Measurements from ENCODE around the gene NT5C2. TPM values are rescaled to one million over a fixed set of nuclear protein-coding genes. Genes with fewer than 3 reads are reported as not detected.

The NT5C2 gene
- total and polyA plus RNA-seq, 2 experiments from 2014 or later = 52.6 to 69.0 TPM

DNA sequence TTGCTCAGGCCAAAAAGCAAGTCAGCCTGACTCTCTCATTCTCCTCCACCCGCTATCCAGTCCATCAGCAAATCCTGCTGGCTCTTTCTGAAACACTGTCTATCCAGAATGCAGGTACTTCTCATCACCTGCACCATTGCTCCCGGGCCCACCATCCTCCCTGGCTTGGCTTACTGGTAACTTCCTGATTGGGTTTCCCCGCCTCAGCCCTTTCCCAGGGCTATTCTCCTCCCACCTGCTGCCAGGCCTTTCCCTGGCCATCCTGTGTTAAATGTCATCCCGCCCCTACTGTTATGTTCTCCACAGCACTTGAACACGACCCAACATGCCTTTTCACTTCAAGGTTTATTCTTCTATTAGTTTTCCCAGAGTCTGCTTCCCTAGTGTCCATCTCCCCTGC lies 150.9 kb downstream of the NT5C2 start:
- TF ChIP-seq EZH2phosphoT487 (IDR thresholded peaks at IDR 0.05; ENCODE audit: insufficient read depth, low read depth) = no peak
- no peak for TF ChIP-seq EZH2 (IDR thresholded peaks at IDR 0.05; ENCODE audit: insufficient read depth, poor library complexity, severe bottlenecking)
- no peaks in the 10 kb centered on the region for H4K20me1 ChIP-seq (ENCODE audit: insufficient read depth)
- H3K79me2 ChIP-seq (ENCODE audit: insufficient read depth) = no peaks in the 10 kb centered on the region
- peaks cover 20% of the 10 kb centered on the region for H3K4me1 ChIP-seq (ENCODE audit: insufficient read depth)
- H3K9me2 ChIP-seq (ENCODE audit: insufficient read depth) = no peaks in the 10 kb centered on the region
- no peaks in the 10 kb centered on the region for H3K36me3 ChIP-seq (ENCODE audit: low read depth)
- no peak overlapping the region for H3K27ac ChIP-seq
- WGBS, 2 experiments (ENCODE audit: low coverage in 1 of 2, low lambda C conversion rate in 2 of 2, missing lambda C conversion rate in 2 of 2) = 76 to 83% methylated on average over 5 of the region's 5 CpGs
- H3K9me3 ChIP-seq (ENCODE audit: low read depth) = no peaks in the 10 kb centered on the region
- H2AFZ ChIP-seq = no peak overlapping the region
- no peak overlapping the region for H3K9ac ChIP-seq
- in situ Hi-C loops (cut with MboI) = no loop called here
- H3K27me3 ChIP-seq (replicated peaks; ENCODE audit: insufficient read depth) = no peaks in the 10 kb centered on the region
- no peak overlapping the region for H3K4me2 ChIP-seq (ENCODE audit: unreplicated experiment)
- DNase-seq = no peak
- H3F3A ChIP-seq (ENCODE audit: insufficient read depth) = peaks cover 21% of the 10 kb centered on the region
- no peak overlapping the region for H3K4me3 ChIP-seq

DNA sequence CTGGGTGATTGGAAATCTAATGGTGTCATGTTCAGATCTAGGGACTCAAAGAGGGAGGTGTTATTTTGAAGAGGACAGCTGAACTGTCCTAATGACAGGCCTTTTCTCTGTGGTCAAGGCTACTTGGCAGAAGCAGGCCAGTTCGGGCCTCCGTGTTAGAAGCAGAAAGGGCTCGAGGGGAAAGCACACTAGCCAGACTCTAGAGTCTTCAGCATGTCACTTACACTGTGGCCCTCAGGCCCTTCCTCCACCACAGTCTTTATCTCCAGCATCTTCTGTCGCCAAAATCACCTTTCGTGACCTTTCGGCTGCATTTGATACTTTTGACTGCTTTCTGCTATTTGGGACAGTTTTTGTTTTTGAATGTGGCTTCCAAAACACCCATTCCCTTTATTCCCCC lies 151.7 kb downstream of the NT5C2 start:
- H3K79me2 ChIP-seq (ENCODE audit: insufficient read depth) = no peaks in the 10 kb centered on the region
- TF ChIP-seq EZH2phosphoT487 (IDR thresholded peaks at IDR 0.05; ENCODE audit: insufficient read depth, low read depth) (no peak), EZH2 (IDR thresholded peaks at IDR 0.05; ENCODE audit: insufficient read depth, poor library complexity, severe bottlenecking) (no peak)
- H4K20me1 ChIP-seq (ENCODE audit: insufficient read depth) = no peaks in the 10 kb centered on the region
- H3K9me2 ChIP-seq (ENCODE audit: insufficient read depth) = no peaks in the 10 kb centered on the region
- H3K4me2 ChIP-seq (ENCODE audit: unreplicated experiment) = no peak overlapping the region
- in situ Hi-C loops (cut with MboI) = no loop called here
- H3K4me1 ChIP-seq (ENCODE audit: insufficient read depth) = peaks cover 20% of the 10 kb centered on the region
- H3K9ac ChIP-seq = no peak overlapping the region
- DNase-seq = no peak
- no peak overlapping the region for H3K27ac ChIP-seq
- peaks cover 21% of the 10 kb centered on the region for H3F3A ChIP-seq (ENCODE audit: insufficient read depth)
- no peaks in the 10 kb centered on the region for H3K36me3 ChIP-seq (ENCODE audit: low read depth)
- no peak overlapping the region for H2AFZ ChIP-seq
- H3K27me3 ChIP-seq (replicated peaks; ENCODE audit: insufficient read depth) = no peaks in the 10 kb centered on the region
- no peaks in the 10 kb centered on the region for H3K9me3 ChIP-seq (ENCODE audit: low read depth)
- no peak overlapping the region for H3K4me3 ChIP-seq
- 75 to 83% methylated on average over 6 of the region's 6 CpGs for WGBS, 2 experiments (ENCODE audit: low coverage in 1 of 2, low lambda C conversion rate in 2 of 2, missing lambda C conversion rate in 2 of 2)

DNA sequence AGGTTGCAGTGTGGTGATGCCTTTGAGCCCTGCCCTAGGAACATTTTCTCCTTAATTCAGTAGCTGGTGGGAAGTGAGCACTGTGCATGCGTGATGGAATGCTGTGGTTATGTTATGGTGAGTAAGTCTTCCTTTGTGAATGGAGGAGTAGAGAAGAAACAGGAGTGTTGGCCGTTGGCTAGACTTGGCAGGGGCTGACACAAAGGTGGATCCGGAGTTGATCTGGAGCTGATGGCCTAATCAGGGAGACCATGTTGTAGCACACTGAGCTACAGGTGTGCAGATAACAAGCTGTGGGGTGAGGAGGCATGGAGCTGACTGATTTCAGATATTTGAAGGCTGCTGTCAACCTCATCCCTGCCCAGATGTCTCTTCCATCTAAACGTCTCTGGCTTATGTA lies 152.7 kb downstream of the NT5C2 start:
- Histone ChIP-seq H4K20me1 (ENCODE audit: insufficient read depth) (no peaks in the 10 kb centered on the region), H3K36me3 (ENCODE audit: low read depth) (no peaks in the 10 kb centered on the region), H3K4me1 (ENCODE audit: insufficient read depth) (peaks cover 15% of the 10 kb centered on the region), H2AFZ (peak overlapping the region; percentile 3; the same call in 1 of the 2 replicates), H3F3A (ENCODE audit: insufficient read depth) (peaks cover 16% of the 10 kb centered on the region), H3K9me2 (ENCODE audit: insufficient read depth) (no peaks in the 10 kb centered on the region), H3K27ac (no peak overlapping the region), H3K9me3 (ENCODE audit: low read depth) (no peaks in the 10 kb centered on the region), H3K79me2 (ENCODE audit: insufficient read depth) (no peaks in the 10 kb centered on the region), H3K27me3 (replicated peaks; ENCODE audit: insufficient read depth) (no peaks in the 10 kb centered on the region), H3K4me2 (ENCODE audit: unreplicated experiment) (peak overlapping the region; percentile 1), H3K4me3 (no peak overlapping the region), H3K9ac (no peak overlapping the region)
- TF ChIP-seq EZH2 (IDR thresholded peaks at IDR 0.05; ENCODE audit: insufficient read depth, poor library complexity, severe bottlenecking) (no peak), EZH2phosphoT487 (IDR thresholded peaks at IDR 0.05; ENCODE audit: insufficient read depth, low read depth) (no peak)
- in situ Hi-C loops (cut with MboI) = no loop called here
- peak; percentile 80 for DNase-seq
- 45 to 67% methylated on average over 4 of the region's 4 CpGs for WGBS, 2 experiments (ENCODE audit: low coverage in 1 of 2, low lambda C conversion rate in 2 of 2, missing lambda C conversion rate in 2 of 2)

DNA sequence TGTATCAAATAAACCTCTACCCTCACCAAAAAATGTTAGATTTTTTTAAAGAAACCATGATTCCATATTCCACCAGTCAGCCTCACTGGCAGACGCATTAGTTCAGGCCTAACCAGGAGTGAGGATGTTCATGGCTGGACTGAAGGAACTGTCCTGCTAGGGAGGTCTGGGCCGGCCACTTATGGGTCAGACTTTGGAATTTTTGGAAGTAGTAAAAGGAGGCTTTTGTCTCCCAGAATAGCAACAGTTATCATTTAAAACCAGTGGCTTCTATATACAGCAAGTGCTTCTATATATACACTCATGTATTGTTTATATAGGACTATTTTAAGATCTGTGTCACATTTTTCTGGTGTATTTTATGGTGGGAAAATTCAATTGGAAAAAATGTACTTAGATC lies 154.5 kb downstream of the NT5C2 start:
- in situ Hi-C loops (cut with MboI) = no loop called here
- H3K9me2 ChIP-seq (ENCODE audit: insufficient read depth) = no peaks in the 10 kb centered on the region
- no peak for DNase-seq

More for the DNA sequence above, 154.5 kb downstream of the NT5C2 start:
- no peaks in the 10 kb centered on the region for H4K20me1 ChIP-seq (ENCODE audit: insufficient read depth)
- no peaks in the 10 kb centered on the region for H3K36me3 ChIP-seq (ENCODE audit: low read depth)
- H3K27ac ChIP-seq = no peak overlapping the region
- no peaks in the 10 kb centered on the region for H3K79me2 ChIP-seq (ENCODE audit: insufficient read depth)
- H3K4me2 ChIP-seq (ENCODE audit: unreplicated experiment) = no peak overlapping the region
- no peak for TF ChIP-seq EZH2phosphoT487 (IDR thresholded peaks at IDR 0.05; ENCODE audit: insufficient read depth, low read depth)
- no peak for TF ChIP-seq EZH2 (IDR thresholded peaks at IDR 0.05; ENCODE audit: insufficient read depth, poor library complexity, severe bottlenecking)
- no peaks in the 10 kb centered on the region for H3K27me3 ChIP-seq (replicated peaks; ENCODE audit: insufficient read depth)
- no peak overlapping the region for H3K9ac ChIP-seq
- no peaks in the 10 kb centered on the region for H3K4me1 ChIP-seq (ENCODE audit: insufficient read depth)
- no peak overlapping the region for H3K4me3 ChIP-seq
- no peaks in the 10 kb centered on the region for H3F3A ChIP-seq (ENCODE audit: insufficient read depth)
- WGBS, 2 experiments (ENCODE audit: low coverage in 1 of 2, low lambda C conversion rate in 2 of 2, missing lambda C conversion rate in 2 of 2) = 92 to 99% methylated on average over 2 of the region's 2 CpGs
- no peak overlapping the region for H2AFZ ChIP-seq
- no peaks in the 10 kb centered on the region for H3K9me3 ChIP-seq (ENCODE audit: low read depth)

Other genes starting within 250 kb of the NT5C2 start
- gene RPEL1, start 52.6 kb upstream of the NT5C2 start, total RNA-seq (2014; rRNA removed; shearing (Covaris generic)) = not detected in 2 replicates
- 0.09 TPM in 1 of 2 replicates, not detected in the other for gene RPEL1, start 52.6 kb upstream of the NT5C2 start, polyA plus RNA-seq (2016; fragmentation: Nextera tagmentation; extraction: Ambion mirVana)
- not detected in 2 replicates for gene INA, start 83.9 kb upstream of the NT5C2 start, total RNA-seq (2014; rRNA removed; shearing (Covaris generic))
- 0.18 and 0.20 TPM in 2 replicates for gene INA, start 83.9 kb upstream of the NT5C2 start, polyA plus RNA-seq (2016; fragmentation: Nextera tagmentation; extraction: Ambion mirVana)
- 9.7 and 23.3 TPM in 2 replicates for gene PCGF6, start 157.9 kb upstream of the NT5C2 start, total RNA-seq (2014; rRNA removed; shearing (Covaris generic))
- 12.6 and 14.4 TPM in 2 replicates for gene PCGF6, start 157.9 kb upstream of the NT5C2 start, polyA plus RNA-seq (2016; fragmentation: Nextera tagmentation; extraction: Ambion mirVana)
- gene TAF5, start 174.7 kb upstream of the NT5C2 start, total RNA-seq (2014; rRNA removed; shearing (Covaris generic)) = 4.0 and 4.7 TPM in 2 replicates
- 1.7 TPM in 2 replicates for gene TAF5, start 174.7 kb upstream of the NT5C2 start, polyA plus RNA-seq (2016; fragmentation: Nextera tagmentation; extraction: Ambion mirVana)
- 197 and 259 TPM in 2 replicates for gene ATP5MK, start 203.2 kb upstream of the NT5C2 start, total RNA-seq (2014; rRNA removed; shearing (Covaris generic))
- 566 and 592 TPM in 2 replicates for gene ATP5MK, start 203.2 kb upstream of the NT5C2 start, polyA plus RNA-seq (2016; fragmentation: Nextera tagmentation; extraction: Ambion mirVana)
- gene PDCD11, start 203.4 kb upstream of the NT5C2 start, total RNA-seq (2014; rRNA removed; shearing (Covaris generic)) = 25.2 and 26.6 TPM in 2 replicates
- gene PDCD11, start 203.4 kb upstream of the NT5C2 start, polyA plus RNA-seq (2016; fragmentation: Nextera tagmentation; extraction: Ambion mirVana) = 16.0 and 17.5 TPM in 2 replicates

Measured in GM23248 (cell line).